Ishikawa (cell line): ENCODE measurements around the gene PADI2.

Source experiments
- CREB1 ChIP-seq: IDR thresholded peaks from 2 replicates; pipeline ENCODE4 v1.6.1; 2012; ENCODE audit warnings: low read depth
- EP300 ChIP-seq: IDR thresholded peaks from 2 replicates; pipeline ENCODE4 v1.6.1; 2012; ENCODE audit warnings: borderline replicate concordance
- NFIC ChIP-seq: IDR thresholded peaks from 2 replicates; pipeline ENCODE4 v1.6.1; 2012
- RAD21 ChIP-seq: IDR thresholded peaks from 2 replicates; pipeline ENCODE4 v1.6.1; 2012; ENCODE audit warnings: low read depth
- TAF1 ChIP-seq: IDR thresholded peaks from 2 replicates; pipeline ENCODE4 v1.6.1; 2012; ENCODE audit warnings: low read depth, mild to moderate bottlenecking
- ZBTB7A ChIP-seq: IDR thresholded peaks from 2 replicates; pipeline ENCODE4 v1.6.1; 2012; ENCODE audit warnings: low read depth
- TF ChIP-seq, protein P1 (sequence below): IDR thresholded peaks from 2 replicates; pipeline ENCODE4 v1.6.1; 2012; ENCODE audit warnings: low read depth, mild to moderate bottlenecking

DNA sequence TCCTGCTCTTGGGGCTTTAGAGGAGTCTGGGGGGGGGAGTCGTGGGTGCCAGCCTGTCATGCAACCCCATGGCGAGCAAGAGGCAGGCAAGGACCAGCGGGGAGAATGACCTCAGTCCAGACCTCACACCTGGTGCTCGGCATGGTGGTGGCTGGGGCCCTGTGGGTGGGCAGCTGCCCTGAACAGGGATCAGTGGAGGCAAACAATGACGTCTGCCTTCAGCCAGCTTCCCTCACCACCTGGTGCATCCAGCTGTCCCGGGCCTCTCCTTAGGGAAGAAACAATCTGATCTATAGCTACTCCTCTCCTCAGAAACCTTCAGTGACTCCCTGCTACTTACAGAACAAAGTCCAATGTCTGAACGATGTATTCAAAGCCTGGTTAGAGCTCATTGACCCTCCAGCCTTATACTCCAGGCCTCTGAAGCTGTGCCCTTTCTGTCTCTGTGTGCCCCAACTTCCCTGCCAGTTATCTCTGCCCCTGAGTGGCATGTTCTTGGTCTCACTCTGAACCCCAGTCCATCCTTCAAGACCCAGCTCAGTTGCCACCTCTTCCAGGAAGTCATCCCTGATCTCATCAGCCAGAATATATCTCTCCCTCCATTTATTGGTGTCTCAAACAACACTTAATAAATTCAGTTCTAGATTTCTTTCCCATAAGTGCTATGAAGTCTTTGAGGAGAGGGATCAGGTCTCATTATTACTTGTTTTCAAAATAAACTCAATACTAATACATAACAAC, 6.6 kb downstream of the PADI2 start:
- no peak for TF ChIP-seq TAF1
- no peak for TF ChIP-seq RAD21
- TF ChIP-seq, protein P1, sequence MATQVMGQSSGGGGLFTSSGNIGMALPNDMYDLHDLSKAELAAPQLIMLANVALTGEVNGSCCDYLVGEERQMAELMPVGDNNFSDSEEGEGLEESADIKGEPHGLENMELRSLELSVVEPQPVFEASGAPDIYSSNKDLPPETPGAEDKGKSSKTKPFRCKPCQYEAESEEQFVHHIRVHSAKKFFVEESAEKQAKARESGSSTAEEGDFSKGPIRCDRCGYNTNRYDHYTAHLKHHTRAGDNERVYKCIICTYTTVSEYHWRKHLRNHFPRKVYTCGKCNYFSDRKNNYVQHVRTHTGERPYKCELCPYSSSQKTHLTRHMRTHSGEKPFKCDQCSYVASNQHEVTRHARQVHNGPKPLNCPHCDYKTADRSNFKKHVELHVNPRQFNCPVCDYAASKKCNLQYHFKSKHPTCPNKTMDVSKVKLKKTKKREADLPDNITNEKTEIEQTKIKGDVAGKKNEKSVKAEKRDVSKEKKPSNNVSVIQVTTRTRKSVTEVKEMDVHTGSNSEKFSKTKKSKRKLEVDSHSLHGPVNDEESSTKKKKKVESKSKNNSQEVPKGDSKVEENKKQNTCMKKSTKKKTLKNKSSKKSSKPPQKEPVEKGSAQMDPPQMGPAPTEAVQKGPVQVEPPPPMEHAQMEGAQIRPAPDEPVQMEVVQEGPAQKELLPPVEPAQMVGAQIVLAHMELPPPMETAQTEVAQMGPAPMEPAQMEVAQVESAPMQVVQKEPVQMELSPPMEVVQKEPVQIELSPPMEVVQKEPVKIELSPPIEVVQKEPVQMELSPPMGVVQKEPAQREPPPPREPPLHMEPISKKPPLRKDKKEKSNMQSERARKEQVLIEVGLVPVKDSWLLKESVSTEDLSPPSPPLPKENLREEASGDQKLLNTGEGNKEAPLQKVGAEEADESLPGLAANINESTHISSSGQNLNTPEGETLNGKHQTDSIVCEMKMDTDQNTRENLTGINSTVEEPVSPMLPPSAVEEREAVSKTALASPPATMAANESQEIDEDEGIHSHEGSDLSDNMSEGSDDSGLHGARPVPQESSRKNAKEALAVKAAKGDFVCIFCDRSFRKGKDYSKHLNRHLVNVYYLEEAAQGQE, result no peak
- no peak for TF ChIP-seq EP300
- TF ChIP-seq ZBTB7A, result no peak
- TF ChIP-seq NFIC, result no peak
- no peak for TF ChIP-seq CREB1
